Stimulated activated CD4-positive, alpha-beta T cell treated with anti-CD3 and anti-CD28 coated beads, Interleukin-1b, Interleukin-23, amount 100 ng/mL, for 1 hour (primary cell): ENCODE data around the gene STX18.
A peak's percentile ranks its signal among the peaks of the same experiment; 100 is the strongest.
"Not testable (repeated sequence)": the region's sequence is repeated elsewhere in the genome, so short reads cannot be mapped to it uniquely, and the experiment has no call there.

Source experiments
- DNase-seq, 2 donors: peaks; one replicate each; pipeline ENCODE4 v3.0.0-alpha.2; 2020; ENCODE audit warnings: low read depth in 2 of 2

STX18 gene

DNA sequence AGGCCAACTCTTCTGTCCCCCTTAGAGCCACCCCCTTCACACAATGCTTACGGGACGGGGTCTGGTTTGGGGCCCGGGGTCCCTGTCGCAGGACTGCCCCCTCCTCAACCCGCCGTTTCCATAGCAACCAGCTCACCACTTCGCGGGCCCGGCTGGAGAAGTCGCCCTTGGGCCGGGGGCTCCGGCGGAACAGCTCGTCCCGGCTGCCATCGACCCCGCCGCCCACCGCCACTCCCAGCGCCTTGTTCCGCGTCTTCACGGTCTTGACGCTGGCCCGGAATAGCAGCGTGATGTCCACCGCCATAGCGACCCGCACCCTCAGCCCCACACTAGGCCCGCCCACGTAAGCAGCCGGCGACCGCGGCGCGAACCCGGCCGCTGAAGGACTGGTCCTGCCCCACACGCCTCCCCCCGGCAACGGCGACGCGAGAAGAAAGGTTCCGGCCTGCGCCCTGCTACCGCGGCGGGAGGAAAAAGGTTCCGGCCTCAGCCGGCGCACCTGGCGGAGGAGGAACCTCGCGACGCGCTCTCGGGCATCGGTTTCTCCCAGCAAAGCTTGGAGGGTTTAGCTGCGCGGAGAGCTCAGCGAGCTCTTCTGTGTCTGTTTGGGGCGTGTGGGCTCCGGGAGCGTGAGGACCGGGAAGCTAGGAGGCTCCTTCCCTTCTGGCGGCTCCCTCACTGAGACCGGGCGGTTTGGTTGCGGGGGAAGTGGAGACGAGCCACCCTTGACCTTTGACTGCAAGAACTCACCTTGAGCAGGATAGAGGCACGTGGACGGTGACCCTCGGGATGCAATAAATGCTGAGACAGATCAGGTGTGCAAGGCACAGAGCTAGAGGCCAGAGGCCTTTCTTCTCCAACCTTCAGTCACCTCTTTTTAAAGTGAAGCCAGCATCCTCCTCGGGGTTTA lies at the start of gene STX18:
Gene STX18, minus strand, starts transcription at position 388 of the 910 bp plus-strand sequence. Its CDS starts 84 bp downstream, at position 304.
- DNase-seq: peak; percentile 68 to 90

- no peak for DNase-seq
Measured at GRCh38 chr4:4591071-4591470, 49.2 kb upstream of the STX18 start.

GRCh38 chr4:4590546-4590945 lies 48.7 kb upstream of the STX18 start:
- DNase-seq: no peak

DNA sequence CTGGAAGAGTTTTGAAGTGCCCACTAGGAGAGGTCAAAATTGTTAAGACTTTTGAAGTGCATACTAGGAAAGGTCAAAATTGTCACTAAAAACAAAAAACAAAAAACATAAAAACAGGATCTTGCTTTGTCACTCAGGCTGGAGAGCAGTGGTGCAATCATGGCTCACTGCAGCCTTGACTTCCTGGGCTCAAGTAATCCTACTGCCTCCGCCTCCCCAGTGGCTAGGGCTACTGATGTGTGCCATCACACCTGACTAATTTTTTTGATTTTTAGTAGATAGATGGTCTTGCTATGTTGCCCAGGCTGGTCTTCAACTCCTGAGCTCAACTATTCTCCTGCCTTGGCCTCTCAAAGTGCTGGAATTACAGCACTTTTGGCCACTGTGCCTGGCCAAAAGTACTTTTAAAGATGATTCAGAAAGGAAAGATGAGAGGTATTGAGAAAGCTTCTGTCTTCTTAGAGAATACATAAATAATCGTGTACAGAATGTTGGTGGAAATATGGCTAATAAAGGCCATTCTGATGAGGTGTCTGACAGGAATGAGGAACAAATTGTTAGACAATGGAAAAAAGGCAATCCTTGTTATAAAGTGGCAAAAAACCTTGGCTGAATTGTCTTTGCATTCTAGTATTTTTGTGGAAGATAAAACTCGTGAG lies 43.3 kb upstream of the STX18 start:
- no peak for DNase-seq

- DNase-seq: no peak
Measured at GRCh38 chr4:4583606-4584005, 41.8 kb upstream of the STX18 start.

- no peak for DNase-seq
Measured at GRCh38 chr4:4582653-4583052, 40.8 kb upstream of the STX18 start.

GRCh38 chr4:4580494-4580893 lies 38.6 kb upstream of the STX18 start:
- DNase-seq: no peak

- DNase-seq: no peak
Measured at GRCh38 chr4:4578981-4579380, 37.1 kb upstream of the STX18 start.

DNA sequence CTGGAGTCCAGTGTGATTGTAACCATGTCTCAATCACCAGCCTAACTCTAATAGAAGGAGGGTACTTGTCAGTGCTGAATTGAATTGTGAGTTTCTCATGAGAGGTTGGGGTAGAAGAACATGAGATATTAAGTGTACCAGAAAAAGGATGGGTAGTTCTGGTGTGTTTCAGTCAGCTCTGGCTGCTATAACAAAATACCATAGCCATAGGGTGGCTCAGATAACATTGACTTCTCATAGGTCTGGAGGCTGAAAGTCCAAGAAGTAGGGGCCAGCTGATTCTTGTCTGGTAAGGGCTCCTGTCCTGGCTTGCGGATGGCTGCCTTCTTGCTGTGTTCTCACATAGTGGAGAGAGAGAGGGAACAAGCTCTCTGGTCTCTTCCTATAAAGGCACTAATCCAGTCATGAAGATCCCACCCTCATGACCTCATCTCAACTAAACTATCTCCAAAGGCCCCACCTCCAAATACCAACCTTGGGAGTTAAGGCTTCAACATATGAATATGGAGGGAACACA lies 35.6 kb upstream of the STX18 start:
- no peak for DNase-seq

GRCh38 chr4:4575284-4576211 lies 33.7 kb upstream of the STX18 start:
- DNase-seq: peak; percentile 17 to 38

DNA sequence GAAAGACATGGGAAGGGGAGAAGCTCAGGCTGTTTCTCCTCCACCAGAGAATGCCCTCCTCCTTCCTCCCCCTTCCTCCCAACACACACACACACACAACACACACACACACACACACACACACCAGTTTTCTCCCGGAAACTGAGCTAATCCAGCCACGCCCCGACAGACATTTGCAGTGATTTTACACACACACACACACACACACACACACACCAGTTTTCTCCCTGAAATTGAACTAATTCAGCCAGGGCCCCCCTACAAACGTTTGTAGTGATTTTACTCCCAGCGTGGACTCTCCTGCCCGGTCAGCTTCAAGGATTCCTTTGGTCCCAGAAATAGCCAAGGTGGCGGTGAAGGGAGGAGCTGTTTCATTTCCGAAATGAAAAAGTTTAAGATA lies 32.9 kb upstream of the STX18 start:
- no peak for DNase-seq

DNA sequence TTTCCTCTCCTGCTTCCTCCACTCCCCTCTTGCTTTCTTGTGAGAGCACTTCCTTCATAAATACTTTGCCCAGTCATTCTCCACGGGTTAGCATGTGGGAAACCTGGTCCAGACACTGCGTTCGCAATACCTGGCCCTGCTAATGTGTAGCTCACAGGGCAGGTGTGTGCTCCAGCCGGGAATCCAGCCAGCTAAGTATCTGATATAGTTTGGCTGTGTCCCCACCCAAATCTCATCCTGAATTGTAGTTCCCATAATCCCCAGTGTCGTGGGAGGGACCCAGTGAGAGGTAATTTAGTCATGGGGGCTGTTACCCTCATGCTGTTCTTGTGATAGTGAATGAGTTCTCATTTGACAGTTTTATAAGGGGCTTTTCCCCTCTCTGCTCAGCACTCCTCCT lies 32.2 kb upstream of the STX18 start:
- DNase-seq: no peak

GRCh38 chr4:4572821-4573220 lies 31.0 kb upstream of the STX18 start:
- no peak for DNase-seq

- DNase-seq: not testable (repeated sequence)
Measured at GRCh38 chr4:4569861-4570260, 28.0 kb upstream of the STX18 start.

DNA sequence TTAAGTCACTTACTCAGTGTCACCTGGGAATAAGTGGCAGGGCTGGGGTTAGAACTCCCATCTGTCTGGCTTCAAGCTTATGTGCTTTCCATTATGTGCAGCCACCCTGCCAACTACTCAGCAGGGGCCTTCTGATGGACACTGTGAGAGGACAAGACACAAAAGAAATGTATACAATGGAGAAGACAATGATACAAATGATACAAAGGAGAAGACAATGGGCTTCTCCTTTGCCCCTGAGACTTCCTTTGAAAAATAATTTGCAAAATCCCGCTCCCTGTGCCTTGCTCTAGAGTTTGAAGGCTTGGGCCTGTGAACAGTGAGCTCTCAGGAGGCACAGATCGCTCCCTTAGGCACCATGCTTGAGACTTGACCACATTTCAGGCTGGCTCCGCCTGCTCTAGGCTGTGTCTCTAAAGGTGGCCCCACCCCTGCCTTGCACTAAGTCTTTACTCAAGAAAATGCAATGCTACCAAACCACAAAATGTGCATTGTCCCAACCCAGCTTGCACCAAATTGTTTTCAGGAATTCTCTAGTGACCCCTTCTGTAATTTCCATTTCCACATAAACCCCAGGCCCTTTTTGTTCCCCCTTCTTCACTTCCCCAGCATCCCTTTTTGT lies 27.1 kb upstream of the STX18 start:
- DNase-seq: no peak

DNA sequence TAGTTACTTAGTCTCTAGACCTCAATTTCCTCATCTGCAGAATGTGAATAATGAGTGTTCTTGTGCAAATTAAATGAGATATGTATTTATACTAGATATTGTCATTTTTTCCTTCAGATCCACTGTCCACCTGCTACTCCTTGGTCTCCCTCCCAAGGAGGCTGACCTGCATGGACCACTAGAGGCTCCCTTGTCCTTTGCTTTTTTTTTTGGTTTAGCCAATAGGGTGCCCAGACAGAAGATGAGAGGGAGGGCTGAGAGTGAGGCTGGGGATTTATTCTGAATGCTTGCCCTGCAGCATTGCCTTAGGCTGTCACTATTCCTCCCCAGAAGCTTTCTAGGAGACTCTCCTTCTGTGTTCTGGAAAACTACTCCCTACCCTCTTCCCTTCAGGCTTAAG lies 24.5 kb upstream of the STX18 start:
- DNase-seq: not testable (repeated sequence)

GRCh38 chr4:4564522-4564921 lies 22.7 kb upstream of the STX18 start:
- DNase-seq: no peak

DNA sequence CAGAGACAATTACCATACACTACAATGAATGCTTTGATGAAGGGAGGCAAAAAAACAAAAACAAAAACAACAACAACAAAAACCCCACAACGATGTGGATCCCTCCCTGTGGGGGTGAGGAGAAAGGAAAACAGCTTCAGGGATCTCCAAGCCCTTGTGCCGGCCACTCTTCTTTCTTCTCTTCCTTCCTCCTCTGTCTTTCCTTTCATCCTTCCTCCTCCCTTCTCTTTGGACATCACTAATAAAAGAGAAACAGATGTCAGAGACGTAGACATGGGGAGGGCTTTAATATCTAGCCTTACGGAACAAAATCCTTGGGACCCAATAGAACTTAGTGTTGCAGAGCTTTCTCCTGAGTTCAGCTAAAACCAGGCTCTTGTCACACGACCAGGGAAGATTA lies 18.8 kb upstream of the STX18 start:
- no peak for DNase-seq

GRCh38 chr4:4560136-4560535 lies 18.3 kb upstream of the STX18 start:
- DNase-seq: no peak

- DNase-seq: no peak
Measured at GRCh38 chr4:4559596-4559995, 17.7 kb upstream of the STX18 start.

DNA sequence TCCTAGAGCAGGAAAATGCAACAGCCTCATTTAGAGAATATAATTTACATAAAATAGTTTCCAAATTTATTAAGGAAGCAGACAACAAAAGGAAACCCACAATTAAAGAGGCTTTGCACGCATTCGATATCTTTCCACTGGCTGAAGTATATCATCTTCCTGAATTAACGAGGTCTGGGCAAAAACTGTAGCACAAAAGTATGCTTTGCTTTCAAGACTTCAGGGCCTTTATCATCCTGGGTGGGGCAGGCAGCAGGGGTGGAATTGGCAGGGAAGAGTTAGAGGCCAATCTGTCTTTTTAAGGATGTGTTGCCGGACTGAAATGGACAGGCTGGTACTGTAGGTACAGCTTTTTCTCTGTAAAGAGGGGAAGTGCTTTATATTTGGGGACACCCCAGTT lies 17.0 kb upstream of the STX18 start:
- DNase-seq: no peak
